GM10266 (cell line): ENCODE measurements around the gene MLST8.

Experiments
- DNase-seq: peaks from one replicate; pipeline ENCODE4 v3.0.0; 2012; ENCODE audit errors: extremely low spot score
- TF ChIP-seq, protein P1 (sequence below): IDR thresholded peaks from 2 replicates; pipeline ENCODE4 v1.5.1; 2012; ENCODE audit warnings: mild to moderate bottlenecking, low read depth; ENCODE audit not compliant: control insufficient read depth, insufficient read depth; ENCODE audit errors: missing control alignments

The MLST8 gene

DNA sequence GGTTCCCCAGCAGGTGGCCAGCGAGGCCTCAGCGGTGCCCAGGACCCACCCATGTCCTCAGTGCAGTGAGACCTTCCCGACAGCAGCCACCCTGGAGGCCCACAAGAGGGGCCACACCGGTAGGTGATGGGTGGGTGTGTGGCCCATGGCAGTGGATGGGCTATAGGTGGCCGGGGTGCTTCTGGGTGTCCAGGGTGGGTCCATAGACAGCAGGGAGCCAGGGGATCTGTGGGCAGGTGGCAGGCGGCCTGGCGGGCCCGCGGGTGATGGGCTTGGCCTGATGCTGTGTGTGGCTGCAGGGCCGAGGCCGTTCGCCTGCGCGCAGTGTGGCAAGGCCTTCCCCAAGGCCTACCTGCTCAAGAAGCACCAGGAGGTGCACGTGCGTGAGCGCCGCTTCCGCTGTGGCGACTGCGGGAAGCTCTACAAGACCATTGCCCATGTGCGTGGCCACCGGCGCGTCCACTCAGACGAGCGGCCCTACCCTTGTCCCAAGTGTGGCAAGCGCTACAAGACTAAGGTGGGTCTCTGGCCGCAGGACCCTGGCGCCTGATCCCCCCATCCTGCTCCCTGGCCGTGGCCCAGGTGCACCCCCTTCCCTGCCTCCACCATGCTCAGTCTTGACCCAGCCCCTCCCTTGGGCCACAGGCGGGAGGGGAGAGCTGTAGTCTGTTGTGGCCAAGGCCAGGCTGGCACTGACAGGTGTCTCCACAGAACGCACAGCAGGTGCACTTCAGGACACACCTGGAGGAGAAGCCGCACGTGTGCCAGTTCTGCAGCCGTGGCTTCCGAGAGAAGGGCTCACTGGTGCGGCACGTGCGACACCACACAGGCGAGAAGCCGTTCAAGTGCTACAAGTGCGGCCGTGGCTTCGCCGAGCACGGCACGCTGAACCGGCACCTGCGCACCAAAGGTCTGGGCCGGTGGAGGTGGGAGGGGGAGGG, 28.9 kb downstream of the MLST8 start:
- no peak for DNase-seq
- TF ChIP-seq, protein P1, sequence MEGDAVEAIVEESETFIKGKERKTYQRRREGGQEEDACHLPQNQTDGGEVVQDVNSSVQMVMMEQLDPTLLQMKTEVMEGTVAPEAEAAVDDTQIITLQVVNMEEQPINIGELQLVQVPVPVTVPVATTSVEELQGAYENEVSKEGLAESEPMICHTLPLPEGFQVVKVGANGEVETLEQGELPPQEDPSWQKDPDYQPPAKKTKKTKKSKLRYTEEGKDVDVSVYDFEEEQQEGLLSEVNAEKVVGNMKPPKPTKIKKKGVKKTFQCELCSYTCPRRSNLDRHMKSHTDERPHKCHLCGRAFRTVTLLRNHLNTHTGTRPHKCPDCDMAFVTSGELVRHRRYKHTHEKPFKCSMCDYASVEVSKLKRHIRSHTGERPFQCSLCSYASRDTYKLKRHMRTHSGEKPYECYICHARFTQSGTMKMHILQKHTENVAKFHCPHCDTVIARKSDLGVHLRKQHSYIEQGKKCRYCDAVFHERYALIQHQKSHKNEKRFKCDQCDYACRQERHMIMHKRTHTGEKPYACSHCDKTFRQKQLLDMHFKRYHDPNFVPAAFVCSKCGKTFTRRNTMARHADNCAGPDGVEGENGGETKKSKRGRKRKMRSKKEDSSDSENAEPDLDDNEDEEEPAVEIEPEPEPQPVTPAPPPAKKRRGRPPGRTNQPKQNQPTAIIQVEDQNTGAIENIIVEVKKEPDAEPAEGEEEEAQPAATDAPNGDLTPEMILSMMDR, result no peak

DNA sequence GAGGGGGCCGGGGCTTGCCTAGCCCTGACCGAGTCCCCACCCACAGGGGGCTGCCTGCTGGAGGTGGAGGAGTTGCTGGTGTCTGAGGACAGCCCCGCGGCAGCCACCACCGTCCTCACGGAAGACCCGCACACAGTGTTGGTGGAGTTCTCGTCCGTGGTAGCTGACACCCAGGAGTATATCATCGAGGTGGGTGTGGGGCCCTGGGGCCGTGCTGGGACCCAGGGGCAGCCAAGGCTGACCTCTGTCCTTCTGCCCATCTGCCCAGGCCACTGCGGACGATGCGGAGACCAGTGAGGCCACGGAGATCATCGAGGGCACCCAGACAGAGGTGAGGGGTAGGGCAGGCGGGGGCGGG, 29.5 kb downstream of the MLST8 start:
- no peak for DNase-seq
- TF ChIP-seq, protein P1, result no peak

DNA sequence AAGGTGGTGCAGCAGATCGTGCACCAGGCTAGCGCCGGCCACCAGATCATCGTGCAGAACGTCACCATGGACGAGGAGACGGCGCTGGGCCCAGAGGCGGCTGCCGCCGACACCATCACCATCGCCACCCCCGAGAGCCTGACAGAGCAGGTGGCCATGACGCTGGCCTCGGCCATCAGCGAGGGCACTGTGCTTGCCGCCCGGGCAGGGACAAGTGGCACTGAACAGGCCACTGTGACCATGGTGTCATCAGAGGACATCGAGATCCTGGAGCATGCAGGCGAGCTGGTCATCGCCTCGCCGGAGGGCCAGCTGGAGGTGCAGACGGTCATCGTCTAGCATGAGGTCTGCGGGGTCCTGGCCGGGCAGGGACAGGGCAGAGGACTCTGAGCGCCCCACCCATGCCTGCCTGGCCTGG, 30.0 kb downstream of the MLST8 start:
- DNase-seq, result no peak
- TF ChIP-seq, protein P1, result no peak

DNA sequence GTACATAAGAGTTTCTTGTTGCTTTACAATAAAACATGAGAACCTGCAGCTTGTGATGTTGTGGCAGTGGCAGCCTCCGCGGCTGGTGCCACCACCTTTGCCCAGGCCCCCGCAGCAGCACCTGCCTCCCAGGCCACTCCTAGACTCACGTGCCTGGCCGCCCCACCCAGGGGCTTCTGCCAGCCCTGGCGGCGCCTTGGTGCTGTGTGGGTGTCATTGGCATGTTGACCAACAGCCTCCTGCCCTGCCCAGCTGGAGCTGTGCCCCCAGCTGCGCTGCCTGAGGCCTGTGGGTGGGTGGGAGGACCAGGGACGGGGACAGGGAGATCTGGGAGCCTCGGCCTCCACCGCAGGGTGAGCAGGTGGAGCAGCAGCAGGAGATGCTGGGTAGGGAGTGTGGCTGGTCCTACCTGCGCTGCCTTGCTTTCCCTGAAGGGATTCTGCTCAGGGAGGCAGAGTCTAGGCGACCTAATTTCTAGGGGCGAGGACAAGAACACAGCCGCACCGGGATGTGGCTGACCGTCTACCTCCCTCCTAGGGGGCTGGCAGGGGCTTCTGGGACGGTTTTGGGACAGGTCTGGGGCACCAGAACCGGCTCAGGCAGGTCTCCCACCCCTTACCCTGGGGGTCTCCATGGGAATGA, 30.6 kb downstream of the MLST8 start:
- no peak for DNase-seq
- TF ChIP-seq, protein P1, result no peak

DNA sequence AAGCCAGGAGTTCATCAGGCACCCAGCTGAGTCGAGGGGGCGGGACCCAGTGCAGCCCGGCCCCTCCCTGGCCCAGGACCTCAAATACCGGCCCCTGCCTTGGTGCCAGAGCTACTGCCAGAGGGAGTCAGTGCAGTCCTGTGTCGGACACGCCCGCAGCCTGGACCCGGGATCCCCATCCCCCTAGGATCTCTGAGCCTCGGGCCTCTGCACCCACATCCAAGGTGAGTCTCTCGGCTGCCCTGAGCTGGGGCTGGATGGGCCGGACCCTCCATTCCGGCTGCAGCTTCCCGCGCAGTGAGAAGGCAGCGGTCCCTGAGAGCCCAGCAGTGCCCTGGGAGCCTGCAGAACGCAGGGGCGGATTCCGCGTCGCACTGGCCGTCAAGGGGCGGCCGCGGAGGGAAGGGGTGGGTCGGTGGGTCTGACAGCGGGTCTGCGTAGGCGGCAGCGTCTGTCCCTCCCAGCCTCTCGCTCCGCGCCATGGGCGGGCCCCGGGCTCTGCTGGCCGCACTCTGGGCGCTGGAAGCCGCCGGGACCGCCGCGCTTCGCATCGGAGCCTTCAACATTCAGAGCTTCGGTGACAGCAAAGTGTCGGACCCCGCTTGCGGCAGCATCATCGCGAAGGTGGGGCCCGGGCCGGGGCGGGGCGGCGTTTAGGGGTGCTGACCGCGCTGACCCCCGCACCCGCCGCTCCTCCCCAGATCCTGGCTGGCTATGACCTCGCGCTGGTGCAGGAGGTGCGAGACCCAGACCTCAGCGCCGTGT, 31.3 kb downstream of the MLST8 start, which contains the start of gene DNASE1L2:
Gene DNASE1L2 (plus strand): TSS at position 108 of the 765 bp plus-strand sequence. CDS start 373 bp downstream, at position 481.
- DNase-seq, result no peak
- TF ChIP-seq, protein P1, result no peak

DNA sequence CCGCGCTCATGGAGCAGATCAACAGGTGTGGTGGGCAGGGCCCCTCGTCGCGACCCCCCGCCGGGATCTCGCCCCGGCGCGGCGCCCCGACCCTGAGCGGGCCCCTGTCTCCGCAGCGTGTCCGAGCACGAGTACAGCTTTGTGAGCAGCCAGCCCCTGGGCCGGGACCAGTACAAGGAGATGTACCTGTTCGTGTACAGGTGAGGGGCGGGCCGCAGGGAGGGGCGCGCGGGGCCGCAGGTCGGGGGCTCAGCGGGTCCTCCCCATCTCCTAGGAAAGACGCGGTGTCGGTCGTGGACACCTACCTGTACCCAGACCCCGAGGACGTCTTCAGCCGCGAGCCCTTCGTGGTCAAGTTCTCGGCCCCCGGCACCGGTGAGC, 31.8 kb downstream of the MLST8 start:
- DNase-seq, result no peak

More for the DNA sequence above, 31.8 kb downstream of the MLST8 start:
- TF ChIP-seq, protein P1, result no peak
